Kidney epithelial cell (primary cell): ENCODE data around the gene PIEZO1. TPM values are rescaled to one million over a fixed set of nuclear protein-coding genes. Genes with fewer than 3 reads are reported as not detected.

Experiments used
- DNase-seq: peaks from one replicate; pipeline ENCODE4 v3.0.0-alpha.2; 2010; ENCODE audit warnings: low read depth
- H3K27me3 ChIP-seq: 2 replicates; pipeline ENCODE4 v1.6.0; 2011; ENCODE audit warnings: low read length; ENCODE audit not compliant: control insufficient read depth, insufficient read depth
- H3K36me3 ChIP-seq: 2 replicates; pipeline ENCODE4 v1.5.1; 2011; ENCODE audit warnings: low read length; ENCODE audit not compliant: control insufficient read depth, insufficient read depth
- H3K4me3 ChIP-seq: 2 replicates; pipeline ENCODE4 v1.5.1; 2011; ENCODE audit warnings: low read depth, mild to moderate bottlenecking, control low read depth, low read length
- total RNA-seq: library from RNA; depleted of rRNA; stranded (reverse); fragments of >200 nt; gene quantifications from 2 replicates; pipeline ENCODE4 v1.2.3, GENCODE V29; 2015
- TF ChIP-seq, protein P1 (sequence below): IDR thresholded peaks from 2 replicates; pipeline ENCODE4 v1.5.1; 2011; ENCODE audit warnings: mild to moderate bottlenecking, moderate library complexity, low read length, control low read depth, inconsistent platforms; ENCODE audit not compliant: insufficient read depth, poor library complexity, severe bottlenecking

PIEZO1 gene
- total RNA-seq, 1 donor from 2014 or later: 309 TPM

DNA sequence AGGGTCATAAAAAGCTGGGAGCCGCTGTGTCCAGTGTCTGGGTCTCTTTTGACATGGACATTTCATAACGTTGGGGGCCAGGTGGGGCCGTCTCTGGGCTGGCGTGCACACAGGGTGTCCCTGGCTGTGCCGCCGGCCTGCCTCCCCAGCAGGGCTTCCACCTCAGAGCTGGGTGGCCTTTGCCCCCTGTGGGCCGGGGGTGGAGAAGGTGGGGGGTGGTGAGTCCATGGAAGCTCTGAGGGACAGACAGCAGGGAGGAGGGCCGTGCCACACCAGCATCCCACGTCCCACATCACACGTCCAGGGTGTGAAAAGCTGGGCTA lies 97.8 kb downstream of the PIEZO1 start:
- Histone ChIP-seq H3K27me3 (peaks cover 57% of the 10 kb centered on the region), H3K36me3 (no peaks in the 10 kb centered on the region), H3K4me3 (no peak overlapping the region)
- DNase-seq: no peak
- TF ChIP-seq, protein P1, sequence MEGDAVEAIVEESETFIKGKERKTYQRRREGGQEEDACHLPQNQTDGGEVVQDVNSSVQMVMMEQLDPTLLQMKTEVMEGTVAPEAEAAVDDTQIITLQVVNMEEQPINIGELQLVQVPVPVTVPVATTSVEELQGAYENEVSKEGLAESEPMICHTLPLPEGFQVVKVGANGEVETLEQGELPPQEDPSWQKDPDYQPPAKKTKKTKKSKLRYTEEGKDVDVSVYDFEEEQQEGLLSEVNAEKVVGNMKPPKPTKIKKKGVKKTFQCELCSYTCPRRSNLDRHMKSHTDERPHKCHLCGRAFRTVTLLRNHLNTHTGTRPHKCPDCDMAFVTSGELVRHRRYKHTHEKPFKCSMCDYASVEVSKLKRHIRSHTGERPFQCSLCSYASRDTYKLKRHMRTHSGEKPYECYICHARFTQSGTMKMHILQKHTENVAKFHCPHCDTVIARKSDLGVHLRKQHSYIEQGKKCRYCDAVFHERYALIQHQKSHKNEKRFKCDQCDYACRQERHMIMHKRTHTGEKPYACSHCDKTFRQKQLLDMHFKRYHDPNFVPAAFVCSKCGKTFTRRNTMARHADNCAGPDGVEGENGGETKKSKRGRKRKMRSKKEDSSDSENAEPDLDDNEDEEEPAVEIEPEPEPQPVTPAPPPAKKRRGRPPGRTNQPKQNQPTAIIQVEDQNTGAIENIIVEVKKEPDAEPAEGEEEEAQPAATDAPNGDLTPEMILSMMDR: no peak

DNA sequence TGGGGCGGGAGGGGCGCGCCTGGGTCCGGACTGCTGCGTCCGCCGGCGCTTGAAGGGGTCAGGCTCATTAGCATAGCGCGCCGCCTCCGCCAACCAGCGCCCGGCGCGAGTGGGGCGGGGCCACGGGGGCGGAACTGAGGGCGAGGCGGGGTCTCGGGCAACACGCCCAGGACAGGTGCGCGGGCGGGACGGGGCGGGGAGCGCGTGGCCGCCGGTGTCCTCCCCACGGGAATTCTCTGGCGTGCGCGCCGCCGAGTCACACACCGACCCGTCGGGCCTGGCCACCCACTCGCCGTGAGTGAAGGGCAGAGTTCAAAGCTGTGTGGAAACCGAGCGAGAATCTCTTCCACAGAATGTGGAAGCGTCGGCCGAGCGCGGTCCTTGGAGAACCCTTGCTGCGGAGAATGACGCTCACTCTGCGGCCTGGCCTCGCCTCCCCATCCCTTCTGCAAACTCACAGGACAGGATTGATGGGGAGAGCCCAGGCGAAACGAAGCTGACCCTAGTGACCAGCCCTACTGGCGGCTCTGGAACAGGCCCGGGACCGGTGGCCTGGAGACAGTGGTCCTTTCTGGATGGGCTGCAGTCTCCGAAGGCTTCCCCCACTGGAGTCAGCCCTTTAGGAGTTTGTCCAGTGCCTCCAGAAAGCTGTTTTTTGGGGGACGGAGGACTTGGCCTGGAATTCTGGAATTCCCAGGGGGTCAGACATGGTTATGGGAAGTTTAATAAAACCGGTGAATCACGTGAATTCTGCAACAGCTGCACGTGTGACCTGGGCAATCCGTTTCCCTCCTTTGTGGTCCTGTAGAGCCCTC lies 98.4 kb downstream of the PIEZO1 start, which contains the start of gene SNAI3:
SNAI3 (minus strand) TSS at position 69 of the 815 bp plus-strand sequence. CDS start 101 bp downstream, outside the sequence.
- TF ChIP-seq, protein P1: no peak
- DNase-seq: no peak
- Histone ChIP-seq H3K27me3 (peaks cover 60% of the 10 kb centered on the region), H3K36me3 (no peaks in the 10 kb centered on the region), H3K4me3 (peak within 1 kb of the TSS; percentile 44)

DNA sequence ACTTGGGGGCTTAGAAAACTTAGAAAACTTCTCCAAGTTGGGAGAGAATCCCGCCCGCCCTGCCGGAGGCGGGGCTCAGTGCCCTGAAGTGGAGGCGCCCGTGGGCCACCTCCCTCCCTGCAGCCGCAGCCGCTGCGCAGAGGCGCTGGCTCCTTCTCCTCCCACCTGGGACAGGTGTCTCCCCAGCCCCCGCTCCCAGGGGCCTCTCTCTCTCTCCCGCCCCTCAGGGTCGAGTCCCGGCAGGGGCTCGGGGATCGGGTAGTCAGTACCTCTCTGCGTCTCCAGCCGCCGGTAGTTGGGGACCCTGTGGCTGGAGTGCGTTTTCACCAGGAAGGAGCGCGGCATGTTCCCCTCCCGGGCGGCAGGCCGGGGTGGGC lies 99.0 kb downstream of the PIEZO1 start:
- Histone ChIP-seq H3K4me3 (peak overlapping the region; percentile 44), H3K27me3 (peaks cover 66% of the 10 kb centered on the region), H3K36me3 (no peaks in the 10 kb centered on the region)
- TF ChIP-seq, protein P1: no peak
- no peak for DNase-seq

DNA sequence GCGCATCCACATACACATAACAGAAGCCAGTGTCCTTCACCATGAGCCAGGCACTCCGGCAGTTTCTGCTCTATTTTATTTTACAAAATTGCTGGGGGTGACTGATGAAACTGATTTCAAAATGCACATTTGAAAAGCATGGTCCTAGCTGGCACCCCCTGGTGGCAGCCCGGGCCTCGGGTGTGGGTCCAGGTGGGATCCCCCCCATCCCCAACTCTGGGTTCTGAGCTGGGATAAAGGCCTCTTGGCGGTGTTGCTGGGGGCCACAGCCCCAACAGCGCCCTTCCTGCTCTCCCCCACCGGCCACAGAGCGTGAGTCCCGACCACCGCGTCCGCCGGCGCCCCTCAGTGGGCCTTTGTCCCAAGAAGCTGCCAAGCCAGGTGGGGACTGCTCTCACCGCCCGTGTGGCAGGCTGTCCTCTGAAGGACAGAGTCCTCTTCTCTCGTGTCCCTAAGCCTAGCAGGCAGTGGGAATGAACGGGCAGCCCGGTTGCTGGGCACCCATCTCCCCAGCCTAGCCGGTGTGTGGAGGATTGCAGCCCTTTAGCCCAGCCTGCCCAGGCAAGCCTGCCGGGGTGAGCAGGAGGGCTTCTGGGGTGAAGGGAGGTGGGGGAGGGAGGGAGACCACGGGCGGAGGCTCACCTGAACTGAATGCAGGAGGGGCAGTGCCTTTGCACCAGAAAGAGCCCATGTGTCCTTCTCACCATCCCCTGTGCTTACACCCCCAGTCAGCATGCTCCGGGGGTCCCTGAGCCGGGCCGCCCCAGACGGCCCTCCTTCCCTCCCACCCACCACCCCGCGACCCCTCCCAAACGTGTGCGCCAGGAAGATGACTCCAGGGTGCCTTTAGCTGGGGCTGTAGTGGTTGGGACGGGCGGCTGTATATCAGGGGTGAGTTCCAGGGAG lies 99.6 kb downstream of the PIEZO1 start:
- H3K27me3 ChIP-seq: peaks cover 63% of the 10 kb centered on the region
- peak overlapping the region; percentile 44 for H3K4me3 ChIP-seq
- DNase-seq: no peak
- TF ChIP-seq, protein P1: peak; percentile 76
- H3K36me3 ChIP-seq: no peaks in the 10 kb centered on the region

DNA sequence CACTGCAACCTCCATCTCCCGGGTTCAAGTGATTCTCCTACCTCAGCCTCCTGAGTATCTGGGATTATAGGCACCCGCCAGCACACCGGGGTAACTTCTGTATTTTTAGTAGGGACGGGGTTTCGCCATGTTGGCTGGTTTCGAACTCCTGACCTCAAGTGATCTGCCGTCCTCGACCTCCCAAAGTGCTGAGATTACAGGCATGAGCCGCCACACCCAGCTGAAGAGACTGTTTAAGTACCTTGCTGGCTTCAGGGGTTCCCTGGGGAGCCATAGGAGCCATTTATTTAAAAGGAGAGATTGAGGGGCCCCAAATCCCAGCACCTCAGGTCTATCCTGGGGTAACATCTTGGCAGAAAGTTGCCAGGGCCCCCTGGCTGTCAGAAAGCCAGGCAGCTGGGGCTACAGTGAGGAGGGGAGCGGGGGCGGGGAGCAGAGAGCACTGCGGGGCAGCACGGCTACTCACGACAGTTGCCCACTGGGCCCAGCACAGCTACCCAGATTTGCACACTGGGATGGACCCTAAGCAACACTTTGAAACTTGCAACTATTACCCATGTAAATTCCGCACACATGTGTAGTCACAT lies 100.4 kb downstream of the PIEZO1 start:
- DNase-seq: no peak
- no peak overlapping the region for H3K4me3 ChIP-seq
- H3K27me3 ChIP-seq: peaks cover 60% of the 10 kb centered on the region
- TF ChIP-seq, protein P1: no peak
- H3K36me3 ChIP-seq: no peaks in the 10 kb centered on the region
